A549 (cell line): Measurements from ENCODE around the gene MANF. TPM values are rescaled to one million over a fixed set of nuclear protein-coding genes. Genes with fewer than 3 reads are reported as not detected.
"Not testable (repeated sequence)": the region's sequence is repeated elsewhere in the genome, so short reads cannot be mapped to it uniquely, and the experiment has no call there.

ENCODE experiments used
- ATAC-seq, 2 experiments: fragments of 200-7000 bp in 1 of 2; fragments of >200 bp in 1 of 2; cut with Nextera tagmentation in 1 of 2; cut with Tn5 transposase in 1 of 2; 3 replicates each; pipeline versions ENCODE4 v1.8.0 to v1.9.1; 2018 to 2020; ENCODE audit warnings: mild to moderate bottlenecking in 1 of 2, moderate library complexity in 1 of 2
- CTCF ChIA-PET: fragments of 300-600 bp; sonication (Branson Sonifier 250); formaldehyde crosslinking; extraction: SDS; loops from one replicate; lab custom pipeline; 2021; ENCODE audit warnings: antibody characterized with exemption, inconsistent platforms; lab: Yijun Ruan, JAX
- POLR2A ChIA-PET: fragments of 350-600 bp; formaldehyde crosslinking; extraction: SDS; loops from one replicate; lab custom pipeline; 2021; ENCODE audit warnings: antibody characterized with exemption, inconsistent platforms; lab: Yijun Ruan, JAX
- DNase-seq, 2 experiments: peaks; one replicate each; pipeline versions ENCODE4 v3.0.0 to v3.0.0-alpha.2; 2011 to 2016; ENCODE audit warnings: low read depth in 1 of 2, low spot score in 1 of 2
- FAIRE-seq: peaks from 2 replicates; lab custom pipeline; 2011; peaks lifted over from hg19 to GRCh38; lab: Jason Lieb, UNC
- H3K27ac ChIP-seq, 2 experiments: fragments of >200 bp; sonication (Bioruptor Twin); formaldehyde crosslinking; 3 replicates each; pipeline ENCODE4 v1.5.1; 2016 to 2017
- H3K4me1 ChIP-seq: fragments of >200 bp; sonication (Bioruptor Twin); formaldehyde crosslinking; 3 replicates; pipeline ENCODE4 v1.6.1; 2016
- H3K4me2 ChIP-seq: fragments of >200 bp; sonication (Bioruptor Twin); formaldehyde crosslinking; 3 replicates; pipeline ENCODE4 v1.6.1; 2016
- H3K4me3 ChIP-seq: fragments of >200 bp; sonication (Bioruptor Twin); formaldehyde crosslinking; 3 replicates; pipeline ENCODE4 v1.5.1; 2016
- H3K9me3 ChIP-seq: fragments of >200 bp; sonication (Bioruptor Twin); formaldehyde crosslinking; 3 replicates; pipeline ENCODE4 v1.6.1; 2016
- CHD4 ChIP-seq: fragments of 200-600 bp; sonication (generic); IDR thresholded peaks from 2 replicates; pipeline ENCODE4 v1.6.1; 2016; ENCODE audit warnings: antibody characterized with exemption, mild to moderate bottlenecking, borderline replicate concordance
- HES2 ChIP-seq: fragments of >200 bp; sonication (Bioruptor Twin); formaldehyde crosslinking; IDR thresholded peaks from 2 replicates; pipeline ENCODE4 v1.6.1; 2016
- HOXA7 ChIP-seq: fragments of 250-450 bp; sonication (Bioruptor Pico); IDR thresholded peaks from 2 replicates; pipeline ENCODE4 v1.5.0; 2020; ENCODE audit warnings: mild to moderate bottlenecking, moderate library complexity
- JUNB ChIP-seq: fragments of >200 bp; sonication (Bioruptor Twin); formaldehyde crosslinking; IDR thresholded peaks from 2 replicates; pipeline ENCODE4 v1.6.1; 2016
- KDM5A ChIP-seq: fragments of 200-600 bp; sonication (generic); IDR thresholded peaks from 2 replicates; pipeline ENCODE4 v1.6.1; 2016; ENCODE audit warnings: antibody characterized with exemption, mild to moderate bottlenecking
- MAX ChIP-seq: IDR thresholded peaks from 2 replicates; pipeline ENCODE4 v1.6.1; 2012
- RAD21 ChIP-seq, 2 experiments: fragments of >200 bp in 1 of 2; sonication (Bioruptor Twin) in 1 of 2; formaldehyde crosslinking in 1 of 2; IDR thresholded peaks in 1 of 2; conservative IDR thresholded peaks in 1 of 2; 2 replicates in 1 of 2; 3 replicates in 1 of 2; pipeline ENCODE4 v1.6.1; 2012 to 2018; ENCODE audit warnings: inconsistent platforms in 1 of 2
- RARB ChIP-seq: fragments of 250-450 bp; sonication (Bioruptor Pico); IDR thresholded peaks from 2 replicates; pipeline ENCODE4 v1.8.0; 2021; ENCODE audit warnings: mild to moderate bottlenecking, moderate library complexity
- SMC3 ChIP-seq: fragments of >200 bp; sonication (Bioruptor Twin); formaldehyde crosslinking; IDR thresholded peaks from 3 replicates; pipeline ENCODE4 v1.6.1; 2018; ENCODE audit warnings: inconsistent platforms
- USF2 ChIP-seq: fragments of 450-650 bp; IDR thresholded peaks from 2 replicates; pipeline ENCODE4 v1.6.1; 2014; ENCODE audit warnings: antibody characterized with exemption
- ZC3H11A ChIP-seq: fragments of 450-650 bp; IDR thresholded peaks from 2 replicates; pipeline ENCODE4 v1.6.1; 2014; ENCODE audit warnings: antibody characterized with exemption, mild to moderate bottlenecking
- WGBS: methylation state at CpG from one replicate; pipeline ENCODE4 v1.1.6; 2017; ENCODE audit errors: missing lambda C conversion rate; 5-methylcytosine and 5-hydroxymethylcytosine counted together
- polyA plus RNA-seq, 4 experiments: library from polyadenylated mRNA; depleted of rRNA in 3 of 4; stranded (reverse); fragments of >200 nt; fragmentation: RNase III in 1 of 4; extraction: RNeasy Plus Mini Kit Qiagen cat#74134 plus additional on column Dnase treatment in 1 of 4; gene quantifications; 2 replicates in 3 of 4; 3 replicates in 1 of 4; pipeline ENCODE4 v1.2.3, GENCODE V29; 2011 to 2017
- TF ChIP-seq, protein P1 (sequence below): fragments of 250-450 bp; sonication (Bioruptor Pico); IDR thresholded peaks from 2 replicates; pipeline ENCODE4 v1.5.0; 2021; ENCODE audit warnings: mild to moderate bottlenecking, moderate library complexity, borderline replicate concordance
- TF ChIP-seq, protein P2 (sequence below): fragments of >200 bp; sonication (Bioruptor Twin); formaldehyde crosslinking; IDR thresholded peaks from 3 replicates; pipeline ENCODE4 v1.5.1; 2016

MANF gene
- polyA plus RNA-seq, 2 of the 4 experiments (the other 2 are of a cell fraction), result 67.8 to 84.9 TPM

GRCh38 chr3:51362476-51362875, 22.6 kb upstream of the MANF start:
- ChIA-PET CTCF (interaction anchor here (2.6 kb wide), 1 partner anchor 10 kb away, joined by 9 read pairs; no protein-coding TSS in a partner anchor), POLR2A (no interaction called here)
- DNase-seq (no peak), FAIRE-seq (no peak), ATAC-seq (no peak)
- Histone ChIP-seq H3K27ac (no peak overlapping the region), H3K4me1 (no peaks in the 10 kb centered on the region), H3K4me2 (no peak overlapping the region), H3K4me3 (no peak overlapping the region), H3K9me3 (no peaks in the 10 kb centered on the region)
- 46% methylated on average over 9 of the region's 9 CpGs for WGBS
- TF ChIP-seq USF2, result no peak
- TF ChIP-seq KDM5A, result no peak
- TF ChIP-seq MAX, result no peak
- TF ChIP-seq ZC3H11A, result no peak
- TF ChIP-seq, protein P1, sequence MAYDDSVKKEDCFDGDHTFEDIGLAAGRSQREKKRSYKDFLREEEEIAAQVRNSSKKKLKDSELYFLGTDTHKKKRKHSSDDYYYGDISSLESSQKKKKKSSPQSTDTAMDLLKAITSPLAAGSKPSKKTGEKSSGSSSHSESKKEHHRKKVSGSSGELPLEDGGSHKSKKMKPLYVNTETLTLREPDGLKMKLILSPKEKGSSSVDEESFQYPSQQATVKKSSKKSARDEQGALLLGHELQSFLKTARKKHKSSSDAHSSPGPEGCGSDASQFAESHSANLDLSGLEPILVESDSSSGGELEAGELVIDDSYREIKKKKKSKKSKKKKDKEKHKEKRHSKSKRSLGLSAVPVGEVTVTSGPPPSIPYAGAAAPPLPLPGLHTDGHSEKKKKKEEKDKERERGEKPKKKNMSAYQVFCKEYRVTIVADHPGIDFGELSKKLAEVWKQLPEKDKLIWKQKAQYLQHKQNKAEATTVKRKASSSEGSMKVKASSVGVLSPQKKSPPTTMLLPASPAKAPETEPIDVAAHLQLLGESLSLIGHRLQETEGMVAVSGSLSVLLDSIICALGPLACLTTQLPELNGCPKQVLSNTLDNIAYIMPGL (CRISPR knock-in tag), result no peak
- no peak for TF ChIP-seq JUNB
- TF ChIP-seq HOXA7, result no peak
- TF ChIP-seq CHD4, result no peak
- no peak for TF ChIP-seq HES2

- H3K27ac ChIP-seq, H3K4me1 ChIP-seq, DNase-seq, ATAC-seq, POLR2A ChIA-PET, FAIRE-seq, H3K4me2 ChIP-seq, H3K9me3 ChIP-seq, H3K4me3 ChIP-seq: not testable (repeated sequence)
- CTCF ChIA-PET, result interaction anchor here (13.9 kb wide), 1 partner anchor 751 kb away, joined by 115 read pairs; the partner anchor contains the start of gene MAPKAPK3
- 30% methylated on average over 6 of the region's 8 CpGs for WGBS
Measured at GRCh38 chr3:51368276-51368675, 16.8 kb upstream of the MANF start.

- TF ChIP-seq SMC3 (peak; percentile 79), RARB (CRISPR knock-in tag) (no peak), RAD21 (conservative IDR thresholded peaks at IDR 0.05 in 1 of 2, IDR thresholded peaks at IDR 0.05 in 1 of 2) (peak; percentile 82 to 90)
- TF ChIP-seq, protein P2, sequence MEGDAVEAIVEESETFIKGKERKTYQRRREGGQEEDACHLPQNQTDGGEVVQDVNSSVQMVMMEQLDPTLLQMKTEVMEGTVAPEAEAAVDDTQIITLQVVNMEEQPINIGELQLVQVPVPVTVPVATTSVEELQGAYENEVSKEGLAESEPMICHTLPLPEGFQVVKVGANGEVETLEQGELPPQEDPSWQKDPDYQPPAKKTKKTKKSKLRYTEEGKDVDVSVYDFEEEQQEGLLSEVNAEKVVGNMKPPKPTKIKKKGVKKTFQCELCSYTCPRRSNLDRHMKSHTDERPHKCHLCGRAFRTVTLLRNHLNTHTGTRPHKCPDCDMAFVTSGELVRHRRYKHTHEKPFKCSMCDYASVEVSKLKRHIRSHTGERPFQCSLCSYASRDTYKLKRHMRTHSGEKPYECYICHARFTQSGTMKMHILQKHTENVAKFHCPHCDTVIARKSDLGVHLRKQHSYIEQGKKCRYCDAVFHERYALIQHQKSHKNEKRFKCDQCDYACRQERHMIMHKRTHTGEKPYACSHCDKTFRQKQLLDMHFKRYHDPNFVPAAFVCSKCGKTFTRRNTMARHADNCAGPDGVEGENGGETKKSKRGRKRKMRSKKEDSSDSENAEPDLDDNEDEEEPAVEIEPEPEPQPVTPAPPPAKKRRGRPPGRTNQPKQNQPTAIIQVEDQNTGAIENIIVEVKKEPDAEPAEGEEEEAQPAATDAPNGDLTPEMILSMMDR, result peak; percentile 66
- TF ChIP-seq, all 56 proteins: peak for 3
- FAIRE-seq (no peak), DNase-seq (peak in 1 of 2 experiments; percentile 68), ATAC-seq (peak; percentile 75 to 88)
- 4% methylated on average over 4 of the region's 4 CpGs for WGBS
- Histone ChIP-seq H3K4me3 (no peak overlapping the region), H3K4me2 (no peak overlapping the region), H3K4me1 (no peaks in the 10 kb centered on the region), H3K27ac (no peak overlapping the region), H3K9me3 (no peaks in the 10 kb centered on the region)
- POLR2A ChIA-PET, result interaction anchor here (0.6 kb wide), 1 partner anchor 708 kb away, joined by 3 read pairs; no protein-coding TSS in a partner anchor
- CTCF ChIA-PET, result interaction anchor here (0.5 to 13.9 kb wide), 26 partner anchors 10 to 1091 kb away, joined by 3 to 115 read pairs (median 4); partner anchors contain the start of genes MANF and MAPKAPK3
Measured at GRCh38 chr3:51371943-51372557, 13.0 kb upstream of the MANF start.
